Embryonic facial prominence (tissue), 1 donor: Measurements from ENCODE around the gene GAP43.
A peak's percentile ranks its signal among the peaks of the same experiment; 100 is the strongest.

Source experiments
- DNase-seq: peaks from one replicate; pipeline ENCODE4 v3.0.0-alpha.2; 2016; ENCODE audit errors: extremely low spot score

Gene GAP43

DNA sequence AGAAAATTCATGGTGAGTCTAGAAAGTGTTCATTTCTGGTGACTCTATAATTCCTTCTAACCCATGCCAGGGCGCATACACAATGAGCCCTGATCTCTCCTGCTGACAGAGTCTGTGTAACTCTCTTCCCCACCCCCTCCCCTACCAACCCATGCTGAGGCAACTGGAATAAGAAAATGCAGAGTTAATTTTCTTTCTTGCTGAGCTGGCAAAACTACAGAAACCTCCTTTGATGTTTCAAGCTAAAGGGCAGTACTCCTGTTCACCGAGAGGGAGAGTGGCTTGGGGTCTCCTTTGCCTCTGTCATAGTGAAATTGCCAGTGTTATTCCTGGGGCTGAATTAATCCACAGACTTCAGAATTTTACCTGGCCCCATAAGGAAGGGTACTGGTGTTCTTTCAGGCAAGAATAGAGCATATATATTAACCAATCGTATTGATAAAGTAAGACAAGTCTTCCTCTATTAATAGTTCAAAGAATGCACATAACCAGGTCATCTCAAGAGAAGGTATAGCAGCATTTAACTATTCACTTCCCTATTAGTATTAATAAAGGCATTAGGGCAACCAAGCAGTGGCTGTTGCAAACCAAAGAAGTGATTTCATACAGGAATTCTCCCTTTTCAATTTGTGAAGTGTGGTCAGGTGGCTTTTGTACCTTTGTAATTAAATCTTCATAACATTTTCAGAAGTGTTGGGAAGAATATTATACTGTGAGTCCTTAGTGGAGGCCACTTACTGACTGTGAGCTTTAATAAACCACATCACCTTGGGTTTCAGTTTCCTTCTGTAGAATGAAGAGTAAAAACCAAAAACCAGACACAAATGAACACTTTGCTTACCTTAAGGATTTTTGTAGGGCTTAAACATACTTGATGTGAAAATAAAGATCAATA, 4.1 kb downstream of the GAP43 start:
- DNase-seq = no peak

DNA sequence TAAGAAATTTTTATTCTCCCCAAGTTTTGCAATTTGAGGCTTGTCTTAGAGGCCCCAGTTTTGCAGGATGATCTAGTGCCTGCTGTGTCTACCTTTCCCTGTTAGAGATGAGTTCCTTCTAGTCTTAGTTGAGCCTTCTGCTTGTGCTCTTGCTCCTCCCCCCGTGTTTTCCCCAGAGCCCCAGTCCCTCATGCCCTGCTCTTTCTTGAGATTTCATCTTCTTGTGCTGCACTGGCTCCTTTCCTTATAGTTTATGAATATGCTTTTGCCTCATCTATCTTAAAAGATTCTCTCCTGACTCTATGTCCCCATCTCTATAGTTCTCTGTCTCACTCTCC, 4.7 kb downstream of the GAP43 start:
- DNase-seq = no peak

DNA sequence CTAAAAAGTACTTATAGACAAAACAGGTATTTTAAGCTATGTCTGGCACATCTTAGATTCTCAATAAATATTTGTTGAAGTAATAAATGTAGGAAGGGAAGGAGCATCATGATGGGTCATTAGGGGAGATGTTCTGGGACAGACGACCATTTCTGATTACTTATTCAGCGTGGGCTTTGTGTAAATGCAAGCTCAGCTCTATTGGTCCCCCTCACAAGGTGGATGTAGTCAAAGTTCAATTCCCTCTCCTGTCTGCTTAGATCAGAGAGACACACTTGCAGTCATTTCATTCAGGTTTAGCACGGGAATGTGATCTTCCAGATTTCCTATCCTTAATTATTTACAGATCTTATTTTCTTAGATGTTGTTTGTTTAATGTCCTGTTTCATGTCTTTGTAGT, 7.5 kb downstream of the GAP43 start:
- DNase-seq = no peak

DNA sequence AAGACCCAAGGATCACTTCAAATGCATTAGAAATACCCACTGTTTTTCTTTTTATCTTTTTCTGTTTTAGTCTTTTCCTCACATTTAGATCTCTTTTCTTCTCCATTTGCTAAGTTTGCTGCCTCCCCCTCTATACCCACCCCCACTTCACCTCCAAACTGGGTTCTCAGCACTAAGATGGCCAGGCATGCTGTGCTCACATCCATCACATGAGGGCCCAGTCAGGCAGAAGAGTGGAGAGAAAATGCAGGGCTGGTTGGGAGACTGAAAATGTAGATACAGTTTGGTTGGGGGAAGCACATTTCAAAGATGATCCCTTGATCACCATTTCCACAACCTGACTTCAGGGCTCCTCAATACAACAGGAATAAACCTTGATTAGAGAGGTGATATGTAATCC, 8.7 kb downstream of the GAP43 start:
- no peak for DNase-seq

DNA sequence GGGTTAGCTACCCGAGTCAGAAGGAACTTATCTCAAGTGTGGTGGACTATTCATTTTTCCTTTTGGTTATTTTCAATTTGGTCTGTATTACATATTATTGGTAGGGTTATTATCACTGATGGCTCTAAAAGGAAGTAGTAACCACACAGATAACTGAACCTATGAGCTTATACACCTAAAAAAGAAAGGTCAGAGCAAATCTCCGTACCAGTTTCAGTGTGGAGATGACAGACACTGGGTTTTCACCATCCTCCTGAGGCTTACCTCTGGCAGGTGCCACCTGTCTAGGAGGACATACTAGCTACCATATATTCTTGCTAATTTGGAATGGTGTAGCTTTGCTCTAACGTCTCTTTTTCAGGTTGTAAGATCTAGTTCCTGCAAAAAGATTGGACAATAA, 10.2 kb downstream of the GAP43 start:
- DNase-seq = no peak

DNA sequence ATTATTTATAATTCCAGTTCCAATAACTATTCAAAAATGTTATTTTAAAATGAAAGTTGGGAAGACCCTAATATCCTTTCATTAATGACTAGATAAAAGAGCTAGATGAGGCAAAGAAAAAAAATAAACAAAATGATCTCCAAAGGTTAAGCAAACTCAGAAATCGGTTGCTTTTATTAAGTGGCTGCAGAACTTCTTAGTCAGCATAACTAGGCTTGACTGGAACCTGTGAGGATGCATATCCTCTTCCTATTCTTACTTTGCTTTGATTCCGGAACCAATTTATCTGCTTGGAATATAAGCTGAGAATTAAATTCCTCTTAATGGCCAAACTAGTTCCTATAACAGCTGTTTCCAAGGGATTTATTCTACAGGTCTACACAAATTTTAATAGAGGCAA, 10.7 kb downstream of the GAP43 start:
- no peak for DNase-seq

DNA sequence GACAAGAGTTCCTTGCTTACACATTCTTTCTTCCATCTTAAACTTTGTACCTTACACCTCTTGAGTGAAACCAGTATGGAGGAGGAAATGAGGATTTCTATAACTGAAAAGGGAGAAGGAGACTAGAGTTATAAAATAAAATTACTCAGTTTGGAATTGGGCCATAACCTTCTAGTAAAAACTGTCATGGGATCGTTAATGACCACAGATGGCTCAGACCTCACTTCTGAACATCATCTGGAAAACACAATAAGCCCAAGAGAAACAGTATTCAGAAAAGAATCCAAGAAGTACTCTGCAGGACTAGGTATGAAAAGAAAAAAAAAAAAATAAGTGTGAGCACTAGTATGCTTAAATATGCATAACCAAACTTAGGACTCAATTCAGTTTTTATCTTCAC, 12.1 kb downstream of the GAP43 start:
- DNase-seq = no peak

DNA sequence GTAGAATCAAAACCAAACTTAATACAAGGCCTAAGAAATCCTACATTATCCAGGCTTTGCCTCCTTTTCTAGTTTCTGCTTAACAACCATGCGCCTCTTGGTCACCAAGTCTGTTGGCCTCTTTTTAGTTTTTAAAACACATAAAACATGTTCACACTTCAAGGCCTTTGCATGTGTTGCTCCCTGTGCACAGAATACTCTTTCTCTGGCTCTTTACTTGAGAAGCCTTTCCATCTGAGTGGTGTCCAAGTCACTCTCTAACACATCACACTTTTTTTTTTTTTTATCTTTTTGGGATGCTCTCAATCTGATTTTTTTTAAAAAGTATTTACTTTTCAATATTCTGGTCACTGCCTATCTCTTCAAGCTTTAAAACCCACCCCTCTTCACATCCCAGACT, 14.9 kb downstream of the GAP43 start:
- DNase-seq = no peak

DNA sequence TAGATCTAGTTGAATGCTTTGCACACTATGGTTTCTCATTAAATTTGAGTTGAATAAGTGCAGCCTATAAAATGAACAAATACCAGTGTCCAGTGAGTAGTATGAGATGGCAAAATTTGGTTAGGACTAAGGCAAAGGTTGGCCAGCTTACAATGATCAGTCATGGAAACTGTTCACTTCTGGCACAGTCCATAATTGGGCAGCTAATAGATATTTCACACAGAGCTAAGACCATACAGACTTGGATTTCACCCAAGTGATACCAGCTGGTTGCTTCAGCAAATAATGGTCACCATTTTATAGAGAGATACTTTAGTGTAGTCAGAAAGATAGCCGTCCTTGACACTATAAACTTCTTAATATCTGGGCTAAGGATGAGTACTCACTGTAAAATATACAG, 15.7 kb downstream of the GAP43 start:
- no peak for DNase-seq

DNA sequence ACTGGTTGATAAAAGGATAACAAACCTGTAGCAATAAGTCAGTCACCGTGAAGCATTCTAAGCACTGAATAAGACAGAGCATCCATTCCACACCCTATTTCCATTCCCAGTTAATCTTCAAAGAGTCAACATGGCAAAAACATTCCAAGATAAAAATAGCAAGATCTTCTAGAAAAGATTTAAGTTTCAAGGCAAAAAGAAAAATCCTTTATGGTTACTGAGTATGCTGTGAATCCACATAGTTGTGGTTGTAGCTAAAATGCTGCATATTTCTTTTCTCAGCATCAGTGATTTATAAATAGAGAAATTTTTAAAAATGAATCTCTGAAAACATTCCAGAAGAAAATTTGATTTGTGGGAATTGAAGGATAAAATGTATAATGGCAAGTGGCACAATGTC, 21.1 kb downstream of the GAP43 start:
- DNase-seq = no peak

DNA sequence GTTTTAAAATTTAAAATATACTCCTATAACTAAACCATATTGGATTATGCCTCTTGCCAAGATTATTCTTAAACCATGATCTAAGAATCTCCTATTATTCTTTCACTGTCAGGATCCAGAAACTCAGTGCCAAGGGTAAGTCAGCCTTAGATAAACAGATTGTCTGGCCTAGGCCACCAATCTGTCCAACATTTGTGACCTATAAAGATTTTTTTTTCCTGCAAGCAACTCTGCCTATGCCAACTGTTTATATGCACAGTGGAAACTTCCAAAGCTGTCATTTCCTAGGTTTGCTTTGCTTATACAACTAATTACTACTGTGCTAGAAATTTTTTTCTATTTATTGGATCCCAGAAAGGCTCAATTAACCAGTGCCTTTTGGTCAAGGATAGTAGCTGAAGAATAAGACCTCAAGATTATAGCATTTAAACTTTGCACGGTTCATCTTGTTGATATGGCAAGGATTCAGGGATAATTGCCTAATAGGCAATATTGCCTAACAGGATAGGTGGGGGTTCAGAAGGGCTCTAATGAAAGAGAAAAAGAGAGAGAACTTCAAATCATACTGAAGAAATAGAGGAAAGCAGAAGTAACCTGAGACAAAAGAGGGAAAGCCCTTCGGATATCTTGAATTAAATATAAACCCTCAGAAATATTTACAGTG, 22.8 kb downstream of the GAP43 start:
- no peak for DNase-seq

DNA sequence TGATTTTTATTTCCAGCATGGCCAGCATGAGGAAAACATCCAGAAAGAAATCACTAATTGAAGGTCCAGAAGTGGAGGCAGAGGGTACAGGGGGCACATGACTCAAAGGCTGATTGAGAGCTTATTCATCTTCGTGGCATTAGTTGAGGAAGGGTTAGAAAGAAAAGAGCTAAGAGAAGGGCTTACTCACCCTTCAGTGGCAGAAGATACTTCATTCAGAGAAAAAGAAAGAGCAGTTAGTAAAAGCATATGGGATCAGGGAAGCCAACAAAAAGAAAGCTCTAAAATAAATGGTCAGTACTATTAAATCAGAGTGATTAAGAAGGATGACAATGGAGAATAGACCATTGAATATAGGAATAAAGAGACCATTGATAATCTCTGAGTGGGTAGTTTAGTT, 25.2 kb downstream of the GAP43 start:
- DNase-seq = no peak

DNA sequence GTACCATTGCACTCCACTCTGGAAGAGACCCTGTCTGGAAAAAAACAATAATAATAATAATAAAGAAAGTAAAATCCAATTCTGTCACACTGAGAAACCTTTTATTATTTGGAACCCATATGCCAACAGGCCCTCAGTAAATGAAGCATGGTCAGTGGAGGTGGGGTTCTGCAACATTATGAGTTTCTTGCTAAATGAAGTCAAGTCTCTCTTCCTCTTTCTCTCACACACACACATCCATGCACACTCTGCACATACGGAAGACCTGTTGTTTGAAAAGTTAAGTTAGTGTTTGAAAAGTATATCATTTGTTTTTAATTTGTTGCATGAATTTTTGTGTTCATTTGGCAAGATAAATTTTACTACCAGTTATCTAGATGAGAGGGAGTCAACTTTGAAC, 27.8 kb downstream of the GAP43 start:
- DNase-seq = no peak

DNA sequence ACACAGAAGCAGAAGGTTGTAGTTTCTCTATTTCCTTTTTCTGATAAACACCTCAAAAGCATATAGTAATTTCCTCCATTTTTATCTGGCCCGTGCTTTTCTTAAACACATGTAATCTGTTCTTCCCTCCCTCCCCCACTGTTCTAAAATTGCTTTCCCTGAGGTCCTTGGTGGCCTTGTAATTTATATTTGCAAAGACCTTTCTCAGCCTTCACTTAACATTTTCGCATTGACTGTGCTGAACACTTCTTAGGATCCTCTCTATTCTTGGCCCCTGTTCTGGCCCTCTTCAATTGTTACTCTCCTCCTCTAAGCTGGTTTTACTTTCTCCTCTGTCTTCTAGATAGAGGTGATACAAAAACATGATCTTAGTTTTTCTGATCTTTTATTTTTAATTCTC, 28.3 kb downstream of the GAP43 start:
- DNase-seq = no peak

DNA sequence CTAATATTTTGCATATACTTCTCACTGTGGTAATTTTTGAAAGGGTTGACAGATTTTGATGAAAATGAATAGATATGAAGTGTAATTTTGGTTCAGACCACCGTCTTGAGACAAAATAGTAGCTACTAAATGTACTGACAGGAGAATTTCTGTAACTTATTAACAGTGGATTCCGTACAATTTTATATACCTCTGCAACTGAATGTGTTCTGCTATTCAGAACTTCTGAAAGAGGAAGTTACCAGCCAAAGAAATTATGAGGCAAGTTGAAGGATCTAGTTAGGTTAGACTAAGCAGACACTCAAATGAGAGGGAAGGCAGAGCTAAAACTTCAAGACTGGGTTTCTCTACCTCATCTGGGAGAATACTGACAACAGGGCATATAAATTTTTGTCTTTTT, 29.4 kb downstream of the GAP43 start:
- no peak for DNase-seq

DNA sequence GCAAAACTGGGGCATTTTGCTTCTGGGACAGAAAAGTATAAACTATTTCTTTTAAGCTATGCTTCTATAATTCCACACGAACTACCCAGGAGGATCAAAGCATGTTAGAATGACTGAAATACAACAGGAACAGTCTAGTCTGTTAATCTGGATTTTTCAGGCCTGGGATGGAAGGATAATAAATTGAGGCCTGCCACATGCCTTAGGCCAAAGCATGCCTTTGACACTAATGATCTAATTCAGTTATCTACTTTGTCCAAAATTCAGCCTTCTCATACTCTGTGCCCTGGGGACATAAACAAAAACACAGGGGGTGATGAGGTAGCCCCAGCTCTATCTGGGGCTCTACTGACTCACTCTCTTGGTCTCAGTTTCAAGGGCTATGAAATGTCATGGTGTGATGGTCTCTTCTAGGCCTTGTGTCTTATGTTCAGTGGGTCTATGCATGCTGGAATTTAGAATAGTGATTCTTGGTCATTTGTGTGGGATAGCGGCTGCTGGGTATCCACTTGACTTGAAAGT, 32.5 kb downstream of the GAP43 start:
- no peak for DNase-seq

DNA sequence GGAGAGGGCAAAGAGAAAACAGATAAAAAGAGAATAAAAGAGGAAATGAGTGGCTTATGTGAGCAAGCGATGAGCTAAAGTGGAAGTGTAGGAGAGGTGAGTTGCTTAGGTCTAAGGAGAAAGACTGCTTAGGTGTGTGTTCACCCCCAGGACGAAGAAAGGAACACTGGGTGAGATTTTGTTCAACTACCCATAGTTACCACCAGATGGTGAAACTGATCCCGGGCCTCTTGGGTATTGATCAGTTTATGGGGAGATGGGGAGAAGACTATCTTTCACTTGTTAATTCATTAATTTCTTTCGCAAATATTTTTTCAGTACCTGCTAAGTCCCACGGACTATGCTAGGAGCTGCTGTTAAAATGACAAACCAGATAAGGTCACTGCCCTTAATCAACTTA, 33.9 kb downstream of the GAP43 start:
- DNase-seq = no peak

DNA sequence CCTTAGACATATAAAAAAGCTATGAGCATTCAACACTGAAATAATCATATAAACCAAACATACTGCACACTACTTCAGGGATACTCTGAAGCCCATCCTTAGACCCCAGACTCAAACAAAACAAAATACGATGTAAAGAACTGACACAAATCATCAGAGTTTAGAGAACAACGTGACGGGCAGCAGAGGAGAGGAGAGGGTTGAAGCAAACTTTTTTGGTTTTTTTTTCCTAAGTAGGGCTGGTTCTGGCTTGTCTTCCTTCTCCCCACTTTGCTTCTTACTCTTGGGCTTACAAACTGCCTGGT, 34.7 kb downstream of the GAP43 start:
- no peak for DNase-seq

DNA sequence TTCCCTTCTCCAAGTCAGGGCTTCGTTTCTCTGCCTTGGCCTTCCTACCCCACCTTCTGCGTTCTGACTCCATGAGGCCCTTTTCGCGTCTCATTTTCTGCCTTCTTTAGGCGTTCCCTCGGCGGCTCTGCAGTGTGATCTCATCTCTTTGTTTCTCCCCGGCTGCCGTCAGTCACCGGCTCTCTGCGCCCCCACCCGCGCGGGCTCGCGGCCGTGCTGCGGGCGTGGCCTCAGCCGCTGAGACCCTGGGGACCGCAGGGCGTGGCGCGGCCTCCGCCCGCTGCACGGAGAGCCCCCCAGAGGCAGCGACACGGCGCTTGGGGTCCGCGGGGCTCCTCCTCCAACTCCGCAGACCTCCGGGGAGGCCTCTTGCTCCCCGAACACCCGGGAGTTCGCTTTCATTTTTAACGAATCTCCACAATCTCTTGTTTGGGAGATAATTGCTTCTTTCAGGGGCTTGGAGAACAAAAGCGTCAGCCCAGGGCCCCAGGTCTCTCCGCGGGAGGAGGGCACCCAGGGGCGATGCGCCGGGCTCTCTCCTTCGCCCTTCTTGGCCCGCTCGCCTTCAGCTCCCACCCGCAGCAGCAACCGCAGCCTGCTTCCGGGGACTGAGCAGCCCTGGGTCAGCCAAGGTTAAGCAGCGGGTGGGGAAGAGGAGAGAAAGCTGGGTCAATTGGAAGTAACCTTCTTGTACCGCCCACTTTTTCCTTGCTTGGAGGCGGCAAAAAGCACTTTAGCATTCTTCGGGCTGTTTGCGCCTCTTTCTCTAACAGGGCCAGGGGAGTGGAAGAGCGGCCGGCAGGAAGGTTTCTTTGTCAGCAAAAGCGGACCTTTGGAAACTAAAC, 35.2 kb downstream of the GAP43 start:
- DNase-seq = peak; percentile 85

DNA sequence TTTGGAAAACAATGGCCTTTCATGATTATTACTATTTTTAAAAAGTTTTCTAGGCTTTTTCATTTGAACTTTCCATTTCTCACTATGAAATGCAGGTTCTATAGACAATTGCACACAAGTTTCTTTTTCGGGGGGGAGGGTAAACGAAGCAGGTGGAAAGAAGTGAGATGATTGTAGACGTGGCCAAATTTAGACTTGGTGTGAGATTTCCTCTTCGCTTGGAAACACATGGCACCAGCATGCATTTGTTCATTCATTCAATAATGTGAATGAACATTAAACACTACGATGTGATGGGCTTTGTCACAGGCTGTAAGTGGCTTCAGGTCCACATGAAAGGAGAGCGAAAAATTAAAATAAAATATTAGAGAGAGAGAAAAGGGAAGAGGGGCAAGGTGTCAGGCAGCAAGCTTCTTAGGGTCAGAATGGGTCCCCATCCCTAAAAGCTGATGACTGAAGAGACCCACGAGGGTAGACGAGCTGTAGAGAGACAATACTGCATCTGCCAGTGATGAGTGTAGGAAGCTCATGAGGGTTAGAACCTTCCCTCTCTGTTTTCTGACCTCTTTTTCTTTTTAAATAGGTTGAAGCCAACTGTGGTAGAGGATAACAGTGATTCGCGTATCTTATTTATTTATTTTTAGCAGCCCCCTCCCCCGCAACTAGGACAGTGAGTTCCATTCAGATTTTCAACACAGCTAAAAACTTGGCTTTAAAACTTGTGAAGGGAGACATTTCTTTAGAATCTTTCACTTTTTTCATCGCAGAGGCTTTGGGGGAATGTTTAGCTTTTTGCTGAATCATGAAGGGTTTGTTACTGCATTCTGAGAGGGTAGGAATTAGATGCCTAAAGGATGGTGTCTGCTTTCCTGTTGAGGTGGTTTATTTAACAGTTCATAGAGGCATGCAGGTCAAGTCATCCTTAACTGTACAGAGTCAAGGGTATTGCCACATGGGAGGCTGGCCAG, 36.2 kb downstream of the GAP43 start:
- no peak for DNase-seq

DNA sequence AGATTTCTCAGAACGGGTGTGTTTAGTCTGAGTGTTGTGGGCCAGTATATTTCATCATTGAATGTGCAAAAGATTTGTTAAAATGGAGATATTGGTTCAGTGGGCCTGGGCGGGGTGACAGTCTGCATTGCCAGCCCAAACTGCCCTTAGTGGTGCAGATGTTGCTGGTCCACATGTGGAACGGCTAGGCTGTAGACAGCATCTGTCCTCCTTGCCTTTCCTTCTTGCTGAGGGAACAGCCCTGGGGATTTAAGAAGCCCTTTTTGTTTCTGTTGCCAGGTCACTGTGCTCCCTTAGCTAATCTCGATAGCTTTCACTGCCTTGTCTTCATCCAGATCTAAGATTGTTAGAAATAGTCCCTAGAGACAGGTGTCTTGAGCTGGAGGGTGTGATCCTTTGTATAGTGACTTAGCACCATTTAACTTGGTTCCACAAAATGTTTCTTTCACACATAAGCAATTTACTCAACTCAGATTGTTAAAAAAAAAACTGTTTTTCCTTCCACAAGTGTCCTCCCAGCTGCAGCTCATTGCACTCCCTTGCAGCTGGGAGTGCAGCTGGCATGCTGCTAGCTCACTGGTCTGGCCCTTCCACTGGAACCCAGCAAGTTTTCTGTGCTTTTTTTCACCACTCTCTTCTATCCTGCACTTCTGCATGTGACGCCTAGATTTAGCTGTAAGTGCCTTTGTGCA, 37.5 kb downstream of the GAP43 start:
- DNase-seq = no peak
